Transverse colon (tissue), 4 donors: ENCODE data around the gene PSORS1C2.

Experiments
- CTCF ChIP-seq, 5 experiments: fragments of 200-600 bp in 3 of 5; fragments of 450-650 bp in 2 of 5; sonication (generic) in 3 of 5; IDR thresholded peaks; 1 replicate in 2 of 5; 2 replicates in 3 of 5; pipeline ENCODE4 v1.5.1; 2016 to 2017; ENCODE audit warnings: antibody characterized with exemption in 5 of 5, inconsistent platforms in 3 of 5, mild to moderate bottlenecking in 2 of 5, moderate library complexity in 1 of 5
- EP300 ChIP-seq: sonication (generic); formaldehyde crosslinking; IDR thresholded peaks from one replicate; pipeline ENCODE4 v1.6.1; 2017; ENCODE audit warnings: antibody characterized with exemption, low read depth
- POLR2A ChIP-seq: fragments of 450-650 bp; IDR thresholded peaks from one replicate; pipeline ENCODE4 v1.6.1; 2016; ENCODE audit warnings: antibody characterized with exemption, mild to moderate bottlenecking, moderate library complexity
- POLR2AphosphoS5 ChIP-seq, 3 donors: sonication (generic); formaldehyde crosslinking; IDR thresholded peaks; one replicate each; pipeline ENCODE4 v1.6.1; 2016; ENCODE audit warnings: antibody characterized with exemption in 3 of 3

- TF ChIP-seq POLR2A (no peak), EP300 (no peak), CTCF (IDR thresholded peaks at IDR 0.05) (no peak), POLR2AphosphoS5 (IDR thresholded peaks at IDR 0.05) (no peak)
These were observed 13.7 kb downstream of the PSORS1C2 start for GRCh38 chr6:31125162-31125561.
